K562 (cell line): ENCODE data around the gene LYSMD1. TPM values are rescaled to one million over a fixed set of nuclear protein-coding genes. Genes with fewer than 3 reads are reported as not detected.
A peak's percentile ranks its signal among the peaks of the same experiment; 100 is the strongest.

Source experiments
- ATAC-seq: fragments of 200-7000 bp; cut with Tn5 transposase; 3 replicates; pipeline ENCODE4 v1.9.1; 2020; ENCODE audit warnings: moderate library complexity
- BruUV-seq: library from RNA; stranded (reverse); fragments of 400-500 nt; replicated peaks from 2 replicates; lab custom pipeline; 2021; lab: Mats Ljungman, UMichigan
- CTCF ChIA-PET: fragments of 300-600 bp; formaldehyde crosslinking; extraction: SDS; loops from one replicate; lab custom pipeline; 2021; ENCODE audit warnings: low intra/inter-chr PET ratio; lab: Yijun Ruan, JAX
- POLR2A ChIA-PET: fragments of 300-600, 350-650 bp; sonication (Branson Sonifier 250); formaldehyde crosslinking; extraction: SDS; loops from one replicate; lab custom pipeline; 2021; ENCODE audit warnings: antibody characterized with exemption, inconsistent platforms; lab: Yijun Ruan, JAX
- DNase-seq, 4 experiments: peaks; one replicate each; pipeline versions ENCODE4 v3.0.0 to v3.0.0-alpha.2; 2011 to 2018; ENCODE audit warnings: low spot score in 3 of 4, mixed read lengths in 3 of 4; ENCODE audit errors: extremely low read depth in 1 of 4
- FAIRE-seq: peaks from 2 replicates; lab custom pipeline; 2011; peaks lifted over from hg19 to GRCh38; lab: Jason Lieb, UNC
- H2AFZ ChIP-seq: 2 replicates; pipeline ENCODE4 v1.6.0; 2011; ENCODE audit warnings: low read depth, low read length, control low read depth, inconsistent platforms
- H3K27ac ChIP-seq: fragments of 200-600 bp; 3 replicates; pipeline ENCODE4 v1.8.0; 2011; ENCODE audit warnings: low read depth, mild to moderate bottlenecking, control low read depth, inconsistent platforms, low read length, moderate library complexity, mixed read lengths; ENCODE audit errors: extremely low read depth
- H3K27me3 ChIP-seq, 2 experiments: fragments of 300-600 bp in 1 of 2; 2 replicates in 1 of 2; 3 replicates in 1 of 2; pipeline versions ENCODE4 v1.6.0 to v1.8.0; 2011; ENCODE audit warnings: inconsistent platforms in 2 of 2, low read length in 2 of 2, mild to moderate bottlenecking in 1 of 2, mixed read lengths in 1 of 2, moderate library complexity in 1 of 2; ENCODE audit not compliant: control insufficient read depth in 2 of 2, insufficient read depth in 2 of 2
- H3K36me3 ChIP-seq: fragments of 300-600 bp; 3 replicates; pipeline ENCODE4 v1.8.0; 2011; ENCODE audit warnings: mild to moderate bottlenecking, low read length, inconsistent platforms; ENCODE audit not compliant: control insufficient read depth, insufficient read depth
- H3K4me1 ChIP-seq, 2 experiments: fragments of 200-600 bp in 1 of 2; replicated peaks in 1 of 2; 2 replicates in 1 of 2; 3 replicates in 1 of 2; pipeline versions ENCODE4 v1.5.1 to v1.8.0; 2011; ENCODE audit warnings: inconsistent platforms in 2 of 2, low read length in 2 of 2, mild to moderate bottlenecking in 1 of 2, mixed read lengths in 1 of 2, moderate library complexity in 1 of 2; ENCODE audit not compliant: control insufficient read depth in 2 of 2, insufficient read depth in 2 of 2
- H3K4me2 ChIP-seq: 2 replicates; pipeline ENCODE4 v1.6.1; 2011; ENCODE audit warnings: low read length, control low read depth, inconsistent platforms, mixed read lengths; ENCODE audit not compliant: insufficient read depth
- H3K4me3 ChIP-seq: fragments of 200-600 bp; sonication (generic), shearing (Covaris generic); 2 replicates; pipeline ENCODE4 v1.5.1; 2016; ENCODE audit warnings: control low read depth, inconsistent platforms
- H3K79me2 ChIP-seq: fragments of 200-600 bp; 3 replicates; pipeline ENCODE4 v1.8.0; 2011; ENCODE audit warnings: low read length, inconsistent platforms; ENCODE audit not compliant: control insufficient read depth, insufficient read depth
- H3K9ac ChIP-seq, 2 experiments: 2 replicates each; pipeline versions ENCODE4 v1.6.0 to v1.6.1; 2011; ENCODE audit warnings: low read depth in 2 of 2, low read length in 2 of 2, control low read depth in 1 of 2, inconsistent platforms in 1 of 2, mild to moderate bottlenecking in 1 of 2, mixed read lengths in 1 of 2; ENCODE audit not compliant: insufficient read depth in 1 of 2
- H3K9me1 ChIP-seq: one replicate; pipeline ENCODE4 v1.6.0; 2011; ENCODE audit warnings: inconsistent platforms, mild to moderate bottlenecking, low read length, moderate library complexity; ENCODE audit not compliant: control insufficient read depth, insufficient read depth
- H3K9me3 ChIP-seq: replicated peaks from 2 replicates; pipeline ENCODE4 v1.5.1; 2011; ENCODE audit warnings: low read depth, low read length, inconsistent platforms; ENCODE audit not compliant: control insufficient read depth, insufficient read depth
- H4K20me1 ChIP-seq: replicated peaks from 2 replicates; pipeline ENCODE4 v1.6.1; 2011; ENCODE audit warnings: low read length, inconsistent platforms, mixed read lengths; ENCODE audit not compliant: control insufficient read depth, insufficient read depth
- ATF3 ChIP-seq, 2 experiments: fragments of 450-650 bp in 1 of 2; sonication (generic) in 1 of 2; formaldehyde crosslinking in 1 of 2; IDR thresholded peaks in 1 of 2; conservative IDR thresholded peaks in 1 of 2; 2 replicates each; pipeline versions ENCODE4 v1.6.1 to v1.8.1; 2016 to 2023; ENCODE audit warnings: mild to moderate bottlenecking in 2 of 2, moderate library complexity in 2 of 2, inconsistent platforms in 1 of 2, missing genetic modification reagents in 1 of 2
- ATF7 ChIP-seq: fragments of 450-650 bp; IDR thresholded peaks from 2 replicates; pipeline ENCODE4 v1.7.1; 2014; ENCODE audit warnings: mild to moderate bottlenecking, moderate library complexity
- BRCA1 ChIP-seq, 2 experiments: fragments of 450-650 bp in 1 of 2; sonication (generic) in 1 of 2; formaldehyde crosslinking in 1 of 2; IDR thresholded peaks; 2 replicates each; pipeline versions ENCODE4 v1.5.0 to v1.6.1; 2017 to 2020; ENCODE audit warnings: mild to moderate bottlenecking in 1 of 2, missing genetic modification reagents in 1 of 2
- CREB5 ChIP-seq: fragments of 250-450 bp; sonication (Bioruptor Pico); IDR thresholded peaks from 2 replicates; pipeline ENCODE4 v1.5.0; 2020; ENCODE audit warnings: mild to moderate bottlenecking
- HMBOX1 ChIP-seq: sonication (generic); IDR thresholded peaks from 2 replicates; pipeline ENCODE4 v1.6.1; 2016
- HMGN3 ChIP-seq: IDR thresholded peaks from 2 replicates; pipeline ENCODE4 v1.6.1; 2011; ENCODE audit warnings: borderline replicate concordance, low read depth, mild to moderate bottlenecking, mixed read lengths, low read length; ENCODE audit not compliant: insufficient read length; ENCODE audit errors: extremely low read depth
- MTA3 ChIP-seq: fragments of 450-650 bp; formaldehyde crosslinking; IDR thresholded peaks from 2 replicates; pipeline ENCODE4 v1.6.1; 2017; ENCODE audit warnings: mild to moderate bottlenecking, borderline replicate concordance
- NUFIP1 ChIP-seq: fragments of 450-650 bp; IDR thresholded peaks from 2 replicates; pipeline ENCODE4 v1.6.1; 2018; ENCODE audit not compliant: partially characterized antibody
- RB1 ChIP-seq: fragments of 450-650 bp; IDR thresholded peaks from 2 replicates; pipeline ENCODE4 v1.6.1; 2017; ENCODE audit warnings: low read depth, mild to moderate bottlenecking
- SMARCB1 ChIP-seq: IDR thresholded peaks from 2 replicates; pipeline ENCODE4 v1.6.1; 2011; ENCODE audit warnings: improper control_type of control experiment, low read depth; ENCODE audit not compliant: insufficient read length
- TAF15 ChIP-seq: fragments of 200-400 bp; formaldehyde crosslinking; IDR thresholded peaks from 2 replicates; pipeline ENCODE4 v1.6.1; 2017; ENCODE audit warnings: mild to moderate bottlenecking, low read depth, low read length, moderate library complexity
- TCF15 ChIP-seq: fragments of 250-450 bp; sonication (Bioruptor Pico); IDR thresholded peaks from 2 replicates; pipeline ENCODE4 v1.8.0; 2022; ENCODE audit warnings: moderate library complexity, mild to moderate bottlenecking, inconsistent platforms
- ZNF121 ChIP-seq: sonication (generic); formaldehyde crosslinking; conservative IDR thresholded peaks from 2 replicates; pipeline ENCODE4 v1.8.0; 2022; ENCODE audit warnings: missing genetic modification reagents
- ZNF77 ChIP-seq: fragments of 250-450 bp; sonication (Bioruptor Pico); IDR thresholded peaks from 2 replicates; pipeline ENCODE4 v1.5.0; 2020
- WGBS: fragments of 100-300 bp; shearing (Covaris generic); methylation state at CpG from one replicate; pipeline ENCODE4 v1.1.6; 2016; ENCODE audit warnings: low coverage, mixed read lengths; ENCODE audit not compliant: insufficient coverage; ENCODE audit errors: missing lambda C conversion rate; 5-methylcytosine and 5-hydroxymethylcytosine counted together
- in situ Hi-C: fragments of 300-500 bp; cut with MboI; formaldehyde crosslinking; loops from 4 replicates; pipeline ENCODE4 v1.15.0; 2018; ENCODE audit warnings: inconsistent platforms, mixed read lengths
- intact Hi-C: fragments of 100-400 bp; cut with micrococcal nuclease; formaldehyde crosslinking; loops from 2 replicates; pipeline ENCODE4 v1.14.2; 2022
- polyA plus RNA-seq, 8 experiments: library from polyadenylated mRNA; depleted of rRNA in 4 of 8; stranded (reverse) in 5 of 8; unstranded in 3 of 8; fragments of >200 nt; fragmentation: Nextera tagmentation in 2 of 8; fragmentation: Illumina TruSeq in 1 of 8; extraction: Ambion mirVana in 2 of 8; extraction: Trizol in 1 of 8; gene quantifications; 2 replicates each; pipeline versions ENCODE4 v1.2.1 to v1.2.3, GENCODE V29; 2011 to 2014; ENCODE audit warnings: inconsistent platforms in 1 of 8, missing spikeins in 1 of 8
- total RNA-seq, 7 experiments: library from RNA; depleted of rRNA in 6 of 7; stranded (reverse); fragments of >200 nt in 6 of 7; fragmentation: Illumina TruSeq in 2 of 7; extraction: Trizol in 2 of 7; gene quantifications; 2 replicates each; pipeline versions ENCODE4 v1.2.1 to v1.2.3, GENCODE V29; 2011 to 2021; ENCODE audit warnings: low replicate concordance in 1 of 7

Gene LYSMD1
- total and polyA plus RNA-seq, 9 of the 15 experiments (the other 6 are each of a cell fraction or from before 2014, with no cell fraction given) = 2.2 to 9.4 (median 6.0) TPM

GRCh38 chr1:151210830-151211229, 45.1 kb upstream of the LYSMD1 start:
- ATAC-seq (no peak), DNase-seq (no peak), FAIRE-seq (no peak)
- H3K9ac ChIP-seq = no peak overlapping the region
- POLR2A ChIA-PET = no interaction called here
- H3K4me2 ChIP-seq = no peak overlapping the region
- no peaks in the 10 kb centered on the region for H3K27me3 ChIP-seq
- CTCF ChIA-PET = no interaction called here
- H3K9me1 ChIP-seq = no peaks in the 10 kb centered on the region
- WGBS = 60% methylated on average over 1 of the region's 1 CpG
- no peaks in the 10 kb centered on the region for H4K20me1 ChIP-seq
- H3K4me1 ChIP-seq = peaks cover 0 to 2% of the 10 kb centered on the region in 2 experiments; a peak in 2 of 5 replicates
- H3K4me3 ChIP-seq = no peak overlapping the region
- no peaks in the 10 kb centered on the region for H3K9me3 ChIP-seq
- intact Hi-C loops = no loop called here
- H3K36me3 ChIP-seq = peaks cover 39% of the 10 kb centered on the region; the same call in 1 of the 3 replicates
- H2AFZ ChIP-seq = no peak overlapping the region
- peaks cover 13% of the 10 kb centered on the region for H3K79me2 ChIP-seq
- no TSS peak for BruUV-seq
- no peak for TF ChIP-seq MTA3
- no peak for TF ChIP-seq TCF15 (CRISPR knock-in tag)
- no peak for TF ChIP-seq NUFIP1
- no peak for TF ChIP-seq HMBOX1
- no peak for TF ChIP-seq TAF15
- peak; percentile 43; the same call in 1 of the 2 replicates for TF ChIP-seq ATF3 (IDR thresholded peaks at IDR 0.05)
- no peak for TF ChIP-seq ATF3 (CRISPR knock-in tag; conservative IDR thresholded peaks at IDR 0.05)
- no peak for TF ChIP-seq SMARCB1
- TF ChIP-seq ATF7 = peak; percentile 44; the same call in 1 of the 2 replicates
- no peak for TF ChIP-seq CREB5 (CRISPR knock-in tag)
- TF ChIP-seq HMGN3 = no peak
- TF ChIP-seq ZNF121 (CRISPR knock-in tag) = no peak
- no peak for TF ChIP-seq RB1
- no peak for TF ChIP-seq ZNF77
- TF ChIP-seq BRCA1 (IDR thresholded peaks at IDR 0.05) = no peak
- no peak for TF ChIP-seq BRCA1 (CRISPR knock-in tag; IDR thresholded peaks at IDR 0.05)
- H3K27ac ChIP-seq = no peak overlapping the region
- in situ Hi-C loops = no loop called here
